Measurements from ENCODE around the gene TSPEAR. TPM values are rescaled to one million over a fixed set of nuclear protein-coding genes. Genes with fewer than 3 reads are reported as not detected.

The TSPEAR gene
- total RNA-seq, 2 experiments from 2014 or later, result not detected

- H3K27ac Mint-ChIP-seq, result no peak overlapping the region
Measured at GRCh38 chr21:44729336-44730027, 18.1 kb upstream of the TSPEAR start.

GRCh38 chr21:44728716-44729115 is 17.3 kb upstream of the TSPEAR start:
- no peaks in the 10 kb centered on the region for H3K36me3 Mint-ChIP-seq (ENCODE audit: low read depth)
- Histone ChIP-seq H3K36me3 (ENCODE audit: insufficient read depth, low read length) (no peaks in the 10 kb centered on the region), H3K9me3 (ENCODE audit: control insufficient read depth in 1 of 2, insufficient read depth in 1 of 2, low read length in 2 of 2) (peaks cover 0 to 10% of the 10 kb centered on the region in 2 experiments), H3K27ac (ENCODE audit: low read depth in 1 of 2, low read length in 2 of 2) (no peak overlapping the region), H3K4me1 (ENCODE audit: insufficient read depth, low read length) (peaks cover 6% of the 10 kb centered on the region), H3K27me3 (ENCODE audit: control insufficient read depth in 1 of 2, insufficient read depth in 2 of 2, low read length in 2 of 2) (peaks cover 5 to 21% of the 10 kb centered on the region in 2 experiments), H3K4me3 (ENCODE audit: low read length) (no peak overlapping the region)
- CTCF ChIA-PET, result no interaction called here
- no peaks in the 10 kb centered on the region for H3K4me1 Mint-ChIP-seq (ENCODE audit: low read depth)
- TF ChIP-seq CTCF (IDR thresholded peaks at IDR 0.05), result no peak
- intact Hi-C loops (cut with DNase I, micrococcal nuclease), result no loop called here
- DNase-seq (no peak), ATAC-seq (ENCODE audit: poor library complexity) (no peak)
- H3K27ac Mint-ChIP-seq, result no peak overlapping the region
- H3K9me3 Mint-ChIP-seq, result no peaks in the 10 kb centered on the region
- peaks cover 45% of the 10 kb centered on the region for H3K27me3 Mint-ChIP-seq
- POLR2A ChIA-PET, result no interaction called here
- no peak overlapping the region for H3K4me3 Mint-ChIP-seq

More at GRCh38 chr21:44729336-44730027, 18.1 kb upstream of the TSPEAR start:
- Histone ChIP-seq H3K27ac (ENCODE audit: low read depth in 1 of 2, low read length in 2 of 2) (no peak overlapping the region), H3K4me1 (ENCODE audit: insufficient read depth, low read length) (no peaks in the 10 kb centered on the region), H3K4me3 (ENCODE audit: low read length) (no peak overlapping the region), H3K36me3 (ENCODE audit: insufficient read depth, low read length) (no peaks in the 10 kb centered on the region), H3K9me3 (ENCODE audit: control insufficient read depth in 1 of 2, insufficient read depth in 1 of 2, low read length in 2 of 2) (peaks cover 0 to 4% of the 10 kb centered on the region in 2 experiments), H3K27me3 (ENCODE audit: control insufficient read depth in 1 of 2, insufficient read depth in 2 of 2, low read length in 2 of 2) (peaks cover 3 to 16% of the 10 kb centered on the region in 2 experiments)
- CTCF ChIA-PET, result no interaction called here
- Mint-ChIP-seq H3K9me3 (no peaks in the 10 kb centered on the region), H3K4me3 (no peak overlapping the region), H3K4me1 (ENCODE audit: low read depth) (no peaks in the 10 kb centered on the region), H3K27me3 (peaks cover 40% of the 10 kb centered on the region), H3K36me3 (ENCODE audit: low read depth) (no peaks in the 10 kb centered on the region)
- intact Hi-C loops (cut with DNase I, micrococcal nuclease), result no loop called here
- POLR2A ChIA-PET, result no interaction called here
- ATAC-seq (ENCODE audit: poor library complexity) (no peak), DNase-seq (no peak)
- no peak for TF ChIP-seq CTCF (IDR thresholded peaks at IDR 0.05)

GRCh38 chr21:44727757-44728156 is 16.4 kb upstream of the TSPEAR start:
- DNase-seq (no peak), ATAC-seq (ENCODE audit: poor library complexity) (no peak)
- Mint-ChIP-seq H3K27ac (no peak overlapping the region), H3K36me3 (ENCODE audit: low read depth) (no peaks in the 10 kb centered on the region), H3K9me3 (no peaks in the 10 kb centered on the region), H3K27me3 (peaks cover 52% of the 10 kb centered on the region), H3K4me1 (ENCODE audit: low read depth) (peaks cover 8% of the 10 kb centered on the region), H3K4me3 (no peak overlapping the region)
- ChIA-PET POLR2A (no interaction called here), CTCF (no interaction called here)
- peaks cover 14 to 31% of the 10 kb centered on the region in 2 experiments for H3K27me3 ChIP-seq (ENCODE audit: control insufficient read depth in 1 of 2, insufficient read depth in 2 of 2, low read length in 2 of 2)
- no peaks in the 10 kb centered on the region for H3K36me3 ChIP-seq (ENCODE audit: insufficient read depth, low read length)
- intact Hi-C loops (cut with DNase I, micrococcal nuclease), result no loop called here
- H3K27ac ChIP-seq (ENCODE audit: low read depth in 1 of 2, low read length in 2 of 2), result no peak overlapping the region
- H3K4me1 ChIP-seq (ENCODE audit: insufficient read depth, low read length), result peaks cover 15% of the 10 kb centered on the region
- peaks cover 0 to 17% of the 10 kb centered on the region in 2 experiments for H3K9me3 ChIP-seq (ENCODE audit: control insufficient read depth in 1 of 2, insufficient read depth in 1 of 2, low read length in 2 of 2)
- no peak overlapping the region for H3K4me3 ChIP-seq (ENCODE audit: low read length)
- TF ChIP-seq CTCF (IDR thresholded peaks at IDR 0.05), result no peak
